Osteoblast (primary cell): Measurements from ENCODE around the gene ALAS1. TPM values are rescaled to one million over a fixed set of nuclear protein-coding genes. Genes with fewer than 3 reads are reported as not detected.

Source experiments
- DNase-seq: peaks from one replicate; pipeline ENCODE4 v3.0.0; 2011; ENCODE audit warnings: low spot score, mixed read lengths; ENCODE audit not compliant: insufficient read length; ENCODE audit errors: missing footprints
- H2AFZ ChIP-seq: 2 replicates; pipeline ENCODE4 v1.6.0; 2011; ENCODE audit warnings: mild to moderate bottlenecking, low read length
- H3K27ac ChIP-seq: 2 replicates; pipeline ENCODE4 v1.5.1; 2011; ENCODE audit warnings: mild to moderate bottlenecking, low read depth, low read length, moderate library complexity
- H3K27me3 ChIP-seq: 2 replicates; pipeline ENCODE4 v1.6.0; 2012; ENCODE audit warnings: mild to moderate bottlenecking, control low read depth, inconsistent platforms, low read length, moderate library complexity; ENCODE audit not compliant: insufficient read depth
- H3K36me3 ChIP-seq: 2 replicates; pipeline ENCODE4 v1.5.1; 2011; ENCODE audit warnings: mild to moderate bottlenecking, low read length, control low read depth, moderate library complexity; ENCODE audit not compliant: insufficient read depth
- H3K4me1 ChIP-seq: 2 replicates; pipeline ENCODE4 v1.5.1; 2011; ENCODE audit warnings: mild to moderate bottlenecking, low read length, control low read depth, moderate library complexity; ENCODE audit not compliant: insufficient read depth
- H3K4me2 ChIP-seq: 2 replicates; pipeline ENCODE4 v1.6.0; 2011; ENCODE audit warnings: mild to moderate bottlenecking, low read length; ENCODE audit not compliant: insufficient read depth
- H3K4me3 ChIP-seq: fragments of 200-600 bp; sonication (generic); 3 replicates; pipeline ENCODE4 v1.5.1; 2012; ENCODE audit warnings: mild to moderate bottlenecking, low read length, inconsistent platforms; ENCODE audit not compliant: insufficient read depth
- H3K79me2 ChIP-seq: 2 replicates; pipeline ENCODE4 v1.6.0; 2012; ENCODE audit warnings: mild to moderate bottlenecking, low read length, control low read depth, inconsistent platforms; ENCODE audit not compliant: insufficient read depth
- H3K9me3 ChIP-seq: 2 replicates; pipeline ENCODE4 v1.5.1; 2011; ENCODE audit warnings: low read depth, low read length, control low read depth
- H4K20me1 ChIP-seq: 2 replicates; pipeline ENCODE4 v1.6.0; 2012; ENCODE audit warnings: mild to moderate bottlenecking, low read length, control low read depth; ENCODE audit not compliant: insufficient read depth
- total RNA-seq: library from RNA; depleted of rRNA; stranded (reverse); fragments of >200 nt; gene quantifications from 2 replicates; pipeline ENCODE4 v1.2.3, GENCODE V29; 2012
- TF ChIP-seq, protein P1 (sequence below): IDR thresholded peaks from 2 replicates; pipeline ENCODE4 v1.5.1; 2011; ENCODE audit warnings: mild to moderate bottlenecking, low read depth, low read length, moderate library complexity; ENCODE audit errors: extremely low read depth

Gene ALAS1
- total RNA-seq, 1 donor, result 39.1 TPM

DNA sequence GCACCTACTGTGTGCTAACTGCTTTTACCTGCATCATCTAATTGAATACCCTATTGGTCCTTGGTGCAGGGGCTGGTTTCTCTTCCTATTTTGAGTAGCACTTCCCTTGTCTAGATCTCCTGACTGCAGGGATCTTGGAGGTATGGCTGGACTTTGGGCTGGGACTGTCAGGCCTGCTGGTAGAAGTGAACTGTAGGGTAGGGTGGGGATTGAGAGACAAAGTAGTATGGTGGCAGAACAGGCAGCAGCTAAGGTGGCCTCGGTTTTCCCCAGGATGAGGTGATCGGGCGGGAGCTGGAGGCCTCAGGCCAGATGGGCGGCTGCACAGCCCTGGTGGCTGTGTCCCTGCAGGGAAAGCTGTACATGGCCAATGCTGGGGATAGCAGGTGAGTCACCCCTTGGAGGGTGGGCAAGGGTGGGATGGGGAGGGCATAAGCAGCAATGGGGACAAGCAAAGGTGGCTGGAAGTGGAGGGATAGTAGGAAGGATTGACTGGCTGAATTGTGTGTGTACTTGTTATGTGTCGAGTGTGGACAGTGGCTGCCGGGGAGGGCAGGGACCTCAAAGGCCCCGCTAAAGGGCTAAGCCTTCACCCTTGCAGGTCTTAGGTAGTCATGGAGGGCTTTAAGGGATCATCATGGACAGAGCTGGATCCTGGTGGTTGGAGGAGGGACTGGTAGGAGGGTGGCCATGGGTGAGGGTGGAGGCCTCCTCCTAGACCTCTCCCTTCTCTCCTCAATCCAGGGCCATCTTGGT lies 49.6 kb downstream of the ALAS1 start:
- no peaks in the 10 kb centered on the region for H3K79me2 ChIP-seq
- H3K4me3 ChIP-seq, result no peak overlapping the region
- peak; percentile 82 for DNase-seq
- H3K9me3 ChIP-seq, result no peaks in the 10 kb centered on the region
- TF ChIP-seq, protein P1, sequence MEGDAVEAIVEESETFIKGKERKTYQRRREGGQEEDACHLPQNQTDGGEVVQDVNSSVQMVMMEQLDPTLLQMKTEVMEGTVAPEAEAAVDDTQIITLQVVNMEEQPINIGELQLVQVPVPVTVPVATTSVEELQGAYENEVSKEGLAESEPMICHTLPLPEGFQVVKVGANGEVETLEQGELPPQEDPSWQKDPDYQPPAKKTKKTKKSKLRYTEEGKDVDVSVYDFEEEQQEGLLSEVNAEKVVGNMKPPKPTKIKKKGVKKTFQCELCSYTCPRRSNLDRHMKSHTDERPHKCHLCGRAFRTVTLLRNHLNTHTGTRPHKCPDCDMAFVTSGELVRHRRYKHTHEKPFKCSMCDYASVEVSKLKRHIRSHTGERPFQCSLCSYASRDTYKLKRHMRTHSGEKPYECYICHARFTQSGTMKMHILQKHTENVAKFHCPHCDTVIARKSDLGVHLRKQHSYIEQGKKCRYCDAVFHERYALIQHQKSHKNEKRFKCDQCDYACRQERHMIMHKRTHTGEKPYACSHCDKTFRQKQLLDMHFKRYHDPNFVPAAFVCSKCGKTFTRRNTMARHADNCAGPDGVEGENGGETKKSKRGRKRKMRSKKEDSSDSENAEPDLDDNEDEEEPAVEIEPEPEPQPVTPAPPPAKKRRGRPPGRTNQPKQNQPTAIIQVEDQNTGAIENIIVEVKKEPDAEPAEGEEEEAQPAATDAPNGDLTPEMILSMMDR, result no peak
- no peak overlapping the region for H2AFZ ChIP-seq
- H3K27me3 ChIP-seq, result no peaks in the 10 kb centered on the region
- peaks cover 9% of the 10 kb centered on the region for H3K4me1 ChIP-seq
- H3K27ac ChIP-seq, result no peak overlapping the region
- H3K4me2 ChIP-seq, result no peak overlapping the region
- peaks cover 4% of the 10 kb centered on the region for H3K36me3 ChIP-seq
- H4K20me1 ChIP-seq, result peaks cover 12% of the 10 kb centered on the region

DNA sequence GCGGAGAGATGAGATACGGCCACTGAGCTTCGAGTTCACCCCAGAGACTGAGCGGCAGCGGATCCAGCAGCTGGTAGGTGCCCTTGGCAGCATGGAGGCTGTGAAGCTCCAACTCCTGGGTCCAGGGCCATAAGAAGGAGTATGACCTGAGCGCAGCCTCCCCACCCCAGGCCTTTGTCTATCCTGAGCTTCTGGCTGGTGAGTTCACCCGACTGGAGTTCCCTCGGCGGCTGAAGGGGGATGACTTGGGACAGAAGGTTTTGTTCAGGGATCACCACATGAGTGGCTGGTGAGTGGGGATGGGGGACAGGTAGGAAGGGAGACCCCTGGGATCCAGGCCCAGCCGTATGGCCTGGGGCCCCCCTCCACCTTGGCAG lies 50.2 kb downstream of the ALAS1 start:
- peaks cover 11% of the 10 kb centered on the region for H3K4me1 ChIP-seq
- no peak overlapping the region for H3K27ac ChIP-seq
- peaks cover 12% of the 10 kb centered on the region for H4K20me1 ChIP-seq
- H3K4me3 ChIP-seq, result no peak overlapping the region
- H3K4me2 ChIP-seq, result no peak overlapping the region
- H3K79me2 ChIP-seq, result no peaks in the 10 kb centered on the region
- TF ChIP-seq, protein P1, result no peak
- no peaks in the 10 kb centered on the region for H3K27me3 ChIP-seq
- H3K36me3 ChIP-seq, result peaks cover 6% of the 10 kb centered on the region
- H3K9me3 ChIP-seq, result no peaks in the 10 kb centered on the region
- H2AFZ ChIP-seq, result no peak overlapping the region
- peak; percentile 18 for DNase-seq

DNA sequence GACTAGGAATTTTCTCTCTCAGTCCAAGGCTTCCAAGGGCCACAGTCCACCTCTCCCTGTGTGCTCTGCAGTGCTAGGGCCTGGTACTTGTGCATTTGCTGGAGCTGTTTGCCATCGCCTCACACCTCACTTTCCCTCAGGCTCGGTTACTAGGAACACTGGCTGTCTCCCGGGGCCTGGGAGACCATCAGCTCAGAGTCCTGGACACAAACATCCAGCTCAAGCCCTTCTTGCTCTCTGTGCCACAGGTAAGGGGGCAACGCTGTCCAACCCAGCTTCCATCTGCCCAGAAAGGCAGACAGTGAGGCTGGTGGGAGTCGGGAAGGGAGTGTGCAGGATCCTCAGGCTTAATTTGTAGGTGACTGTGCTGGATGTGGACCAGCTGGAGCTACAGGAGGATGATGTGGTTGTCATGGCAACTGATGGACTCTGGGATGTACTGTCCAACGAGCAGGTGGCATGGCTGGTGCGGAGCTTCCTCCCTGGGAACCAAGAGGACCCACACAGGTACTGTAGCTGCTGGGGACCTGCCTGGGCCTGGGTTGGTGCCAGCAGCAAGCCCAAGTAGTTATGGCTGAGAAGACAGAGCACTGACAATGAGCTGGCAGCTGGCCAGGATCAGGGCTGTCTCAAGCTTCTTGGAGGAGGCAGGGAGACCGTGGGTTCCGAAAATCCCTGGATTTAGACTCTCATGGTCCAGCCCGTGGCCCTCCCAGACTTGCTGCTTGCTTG lies 51.0 kb downstream of the ALAS1 start:
- Histone ChIP-seq H3K36me3 (peaks cover 14% of the 10 kb centered on the region), H3K27me3 (no peaks in the 10 kb centered on the region), H3K4me3 (no peak overlapping the region), H4K20me1 (peaks cover 18% of the 10 kb centered on the region), H3K79me2 (no peaks in the 10 kb centered on the region), H3K9me3 (no peaks in the 10 kb centered on the region), H3K4me1 (peaks cover 18% of the 10 kb centered on the region), H3K27ac (no peak overlapping the region), H2AFZ (no peak overlapping the region), H3K4me2 (no peak overlapping the region)
- DNase-seq, result no peak
- TF ChIP-seq, protein P1, result no peak

DNA sequence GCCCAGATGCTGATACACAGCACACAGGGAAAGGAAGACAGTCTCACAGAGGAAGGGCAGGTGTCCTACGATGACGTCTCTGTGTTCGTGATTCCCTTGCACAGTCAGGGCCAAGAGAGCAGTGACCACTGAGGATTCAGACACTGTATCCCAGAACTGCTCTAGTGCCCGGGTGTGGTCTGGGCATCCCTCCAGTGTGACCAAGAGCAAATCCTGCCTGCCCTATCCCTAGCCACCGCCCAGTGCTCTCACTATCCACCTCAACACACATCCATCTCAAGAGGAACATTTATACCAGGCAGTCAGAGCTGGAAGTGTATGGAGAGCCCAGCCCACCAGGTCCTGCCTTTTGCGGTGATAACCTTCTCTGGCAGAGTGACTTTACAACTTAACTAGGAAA lies 51.7 kb downstream of the ALAS1 start:
- no peaks in the 10 kb centered on the region for H3K27me3 ChIP-seq
- no peak overlapping the region for H3K4me3 ChIP-seq
- H3K79me2 ChIP-seq, result no peaks in the 10 kb centered on the region
- no peak overlapping the region for H2AFZ ChIP-seq
- H3K36me3 ChIP-seq, result peaks cover 17% of the 10 kb centered on the region
- TF ChIP-seq, protein P1, result no peak
- H3K4me1 ChIP-seq, result peaks cover 16% of the 10 kb centered on the region
- peaks cover 20% of the 10 kb centered on the region for H4K20me1 ChIP-seq
- H3K9me3 ChIP-seq, result no peaks in the 10 kb centered on the region
- H3K4me2 ChIP-seq, result no peak overlapping the region
- DNase-seq, result no peak
- no peak overlapping the region for H3K27ac ChIP-seq
